ENCODE results near the gene ITK.

GRCh38 chr5:157203417-157203816 is 22.8 kb downstream of the ITK start:
- TF ChIP-seq CTCF (IDR thresholded peaks at IDR 0.05) (no peak), POLR2A (IDR thresholded peaks at IDR 0.05) (no peak)
